GM21360 (cell line): ENCODE results near the gene OR2J2.
"Not testable (repeated sequence)": the region's sequence is repeated elsewhere in the genome, so short reads cannot be mapped to it uniquely, and the experiment has no call there.

ENCODE experiments used
- ATAC-seq: cut with Tn5 transposase; IDR thresholded peaks from one replicate; pipeline ENCODE4 v1.9.1; 2021; ENCODE audit warnings: mild to moderate bottlenecking, moderate library complexity; ENCODE audit not compliant: unreplicated experiment

OR2J2 gene

DNA sequence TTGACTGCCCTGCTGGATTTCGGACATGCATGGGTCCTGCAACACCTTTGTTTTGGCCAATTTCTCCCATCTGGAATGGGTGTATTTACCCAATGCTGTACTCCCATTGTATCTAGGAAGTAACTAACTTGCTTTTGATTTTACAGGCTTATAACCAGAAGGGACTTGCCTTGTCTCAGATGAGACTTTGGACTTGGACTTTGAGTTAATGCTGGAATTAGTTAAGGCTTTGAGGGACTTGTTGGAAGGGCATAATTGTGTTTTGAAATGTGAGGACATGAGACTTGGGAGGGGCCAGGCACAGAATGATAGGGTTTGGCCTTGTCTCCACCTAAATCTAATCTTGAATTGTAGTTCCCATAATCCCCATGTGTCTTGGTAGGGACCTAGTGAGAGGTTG lies 47.3 kb downstream of the OR2J2 start:
- not testable (repeated sequence) for ATAC-seq
